Measurements from ENCODE around the gene PDZRN4. TPM values are rescaled to one million over a fixed set of nuclear protein-coding genes. Genes with fewer than 3 reads are reported as not detected.

PDZRN4 gene
- total RNA-seq, 1 donor from 2014 or later: not detected

- DNase-seq (ENCODE audit: low read depth) (no peak), FAIRE-seq (no peak)
- TF ChIP-seq CTCF (IDR thresholded peaks at IDR 0.05; ENCODE audit: insufficient read depth, low read length, severe bottlenecking): no peak
- Histone ChIP-seq H3K27me3 (ENCODE audit: control insufficient read depth, insufficient read depth, low read length) (no peaks in the 10 kb centered on the region), H3K36me3 (ENCODE audit: control insufficient read depth, insufficient read depth, low read length) (no peaks in the 10 kb centered on the region), H3K4me3 (ENCODE audit: low read depth, low read length) (no peak overlapping the region)
Measured at GRCh38 chr12:41557344-41557743, 369.2 kb downstream of the PDZRN4 start.

GRCh38 chr12:41558671-41559070 lies 370.6 kb downstream of the PDZRN4 start:
- Histone ChIP-seq H3K27me3 (ENCODE audit: control insufficient read depth, insufficient read depth, low read length) (no peaks in the 10 kb centered on the region), H3K36me3 (ENCODE audit: control insufficient read depth, insufficient read depth, low read length) (no peaks in the 10 kb centered on the region), H3K4me3 (ENCODE audit: low read depth, low read length) (no peak overlapping the region)
- FAIRE-seq (no peak), DNase-seq (ENCODE audit: low read depth) (no peak)
- TF ChIP-seq CTCF (IDR thresholded peaks at IDR 0.05; ENCODE audit: insufficient read depth, low read length, severe bottlenecking): no peak

GRCh38 chr12:41563051-41563450 lies 374.9 kb downstream of the PDZRN4 start:
- DNase-seq (ENCODE audit: low read depth) (no peak), FAIRE-seq (no peak)
- Histone ChIP-seq H3K36me3 (ENCODE audit: control insufficient read depth, insufficient read depth, low read length) (no peaks in the 10 kb centered on the region), H3K4me3 (ENCODE audit: low read depth, low read length) (no peak overlapping the region), H3K27me3 (ENCODE audit: control insufficient read depth, insufficient read depth, low read length) (no peaks in the 10 kb centered on the region)
- no peak for TF ChIP-seq CTCF (IDR thresholded peaks at IDR 0.05; ENCODE audit: insufficient read depth, low read length, severe bottlenecking)

GRCh38 chr12:41564816-41565215 lies 376.7 kb downstream of the PDZRN4 start:
- FAIRE-seq (no peak), DNase-seq (ENCODE audit: low read depth) (no peak)

GRCh38 chr12:41566703-41567102 lies 378.6 kb downstream of the PDZRN4 start:
- Histone ChIP-seq H3K36me3 (ENCODE audit: control insufficient read depth, insufficient read depth, low read length) (no peaks in the 10 kb centered on the region), H3K27me3 (ENCODE audit: control insufficient read depth, insufficient read depth, low read length) (no peaks in the 10 kb centered on the region), H3K4me3 (ENCODE audit: low read depth, low read length) (no peak overlapping the region)
- no peak for FAIRE-seq
- DNase-seq (ENCODE audit: low read depth): no peak
- no peak for TF ChIP-seq CTCF (IDR thresholded peaks at IDR 0.05; ENCODE audit: insufficient read depth, low read length, severe bottlenecking)

More at GRCh38 chr12:41564816-41565215, 376.7 kb downstream of the PDZRN4 start:
- H3K27me3 ChIP-seq (ENCODE audit: control insufficient read depth, insufficient read depth, low read length): no peaks in the 10 kb centered on the region
- no peak overlapping the region for H3K4me3 ChIP-seq (ENCODE audit: low read depth, low read length)
- no peak for TF ChIP-seq CTCF (IDR thresholded peaks at IDR 0.05; ENCODE audit: insufficient read depth, low read length, severe bottlenecking)
- no peaks in the 10 kb centered on the region for H3K36me3 ChIP-seq (ENCODE audit: control insufficient read depth, insufficient read depth, low read length)

GRCh38 chr12:41573445-41573844 lies 385.3 kb downstream of the PDZRN4 start:
- Histone ChIP-seq H3K27me3 (ENCODE audit: control insufficient read depth, insufficient read depth, low read length) (no peaks in the 10 kb centered on the region), H3K4me3 (ENCODE audit: low read depth, low read length) (no peak overlapping the region), H3K36me3 (ENCODE audit: control insufficient read depth, insufficient read depth, low read length) (no peaks in the 10 kb centered on the region)
- DNase-seq (ENCODE audit: low read depth) (no peak), FAIRE-seq (no peak)
- no peak for TF ChIP-seq CTCF (IDR thresholded peaks at IDR 0.05; ENCODE audit: insufficient read depth, low read length, severe bottlenecking)
